K562 (cell line): ENCODE data around the gene GRIPAP1.

Experiments used
- CC2D1A ChIP-seq: fragments of 450-650 bp; IDR thresholded peaks from 2 replicates; pipeline ENCODE4 v1.6.1; 2017; ENCODE audit warnings: mild to moderate bottlenecking
- CTCF ChIP-seq, 3 experiments: IDR thresholded peaks in 2 of 3; conservative IDR thresholded peaks in 1 of 3; 2 replicates each; pipeline ENCODE4 v1.5.1; 2011 to 2012; ENCODE audit warnings: low read length in 3 of 3, mild to moderate bottlenecking in 3 of 3, control low read depth in 2 of 3, improper control_type of control experiment in 1 of 3, inconsistent platforms in 1 of 3, low read depth in 1 of 3, mixed read lengths in 1 of 3, moderate library complexity in 1 of 3; ENCODE audit not compliant: insufficient read depth in 2 of 3
- FOXJ3 ChIP-seq: sonication (generic); formaldehyde crosslinking; IDR thresholded peaks from 2 replicates; pipeline ENCODE4 v1.4.0; 2020; ENCODE audit warnings: mild to moderate bottlenecking, missing genetic modification reagents
- HCFC1 ChIP-seq: IDR thresholded peaks from 2 replicates; pipeline ENCODE4 v1.6.1; 2012; ENCODE audit warnings: low read depth, low read length, improper control_type of control experiment
- NFXL1 ChIP-seq: fragments of 450-650 bp; formaldehyde crosslinking; IDR thresholded peaks from 2 replicates; pipeline ENCODE4 v1.4.0; 2021; ENCODE audit warnings: mild to moderate bottlenecking
- NR2C2 ChIP-seq, 2 experiments: fragments of 200-800 bp in 1 of 2; sonication (Bioruptor generic) in 1 of 2; sonication (generic) in 1 of 2; formaldehyde crosslinking in 1 of 2; IDR thresholded peaks; 2 replicates each; pipeline versions ENCODE4 v1.6.1 to v1.8.0; 2016 to 2022; ENCODE audit warnings: mild to moderate bottlenecking in 1 of 2, missing compliant biosample characterization in 1 of 2, missing genetic modification characterization in 1 of 2, missing genetic modification reagents in 1 of 2
- POLR2A ChIP-seq: fragments of 450-650 bp; conservative IDR thresholded peaks from 2 replicates; pipeline ENCODE4 v1.6.1; 2016
- RAD51 ChIP-seq: fragments of 450-650 bp; IDR thresholded peaks from 2 replicates; pipeline ENCODE4 v1.7.1; 2016; ENCODE audit warnings: low read depth, mild to moderate bottlenecking, borderline replicate concordance
- TCF7L2 ChIP-seq: fragments of 150-350 bp; IDR thresholded peaks from 2 replicates; pipeline ENCODE4 v1.6.1; 2016; ENCODE audit warnings: low read depth, mild to moderate bottlenecking, low read length, moderate library complexity
- ZC3H11A ChIP-seq: IDR thresholded peaks from 2 replicates; pipeline ENCODE4 v1.6.1; 2012; ENCODE audit warnings: low read depth, low read length, improper control_type of control experiment
- ZFX ChIP-seq: sonication (generic); formaldehyde crosslinking; IDR thresholded peaks from 2 replicates; pipeline ENCODE4 v1.8.0; 2022; ENCODE audit warnings: mild to moderate bottlenecking, missing genetic modification reagents, moderate library complexity
- ZZZ3 ChIP-seq: fragments of 450-650 bp; IDR thresholded peaks from 2 replicates; pipeline ENCODE4 v1.6.1; 2016; ENCODE audit warnings: antibody characterized with exemption, mild to moderate bottlenecking, moderate library complexity
- TF ChIP-seq, protein P1 (sequence below): fragments of 250-450 bp; sonication (Bioruptor Pico); IDR thresholded peaks from 2 replicates; pipeline ENCODE4 v1.5.0; 2020; ENCODE audit warnings: mild to moderate bottlenecking, borderline replicate concordance
- TF ChIP-seq, protein P2 (sequence below): fragments of 200-800 bp; sonication (Bioruptor generic); IDR thresholded peaks from 2 replicates; pipeline ENCODE4 v1.6.1; 2016; ENCODE audit warnings: missing genetic modification characterization, missing compliant biosample characterization

- no peak for TF ChIP-seq ZFX
- TF ChIP-seq, protein P1, sequence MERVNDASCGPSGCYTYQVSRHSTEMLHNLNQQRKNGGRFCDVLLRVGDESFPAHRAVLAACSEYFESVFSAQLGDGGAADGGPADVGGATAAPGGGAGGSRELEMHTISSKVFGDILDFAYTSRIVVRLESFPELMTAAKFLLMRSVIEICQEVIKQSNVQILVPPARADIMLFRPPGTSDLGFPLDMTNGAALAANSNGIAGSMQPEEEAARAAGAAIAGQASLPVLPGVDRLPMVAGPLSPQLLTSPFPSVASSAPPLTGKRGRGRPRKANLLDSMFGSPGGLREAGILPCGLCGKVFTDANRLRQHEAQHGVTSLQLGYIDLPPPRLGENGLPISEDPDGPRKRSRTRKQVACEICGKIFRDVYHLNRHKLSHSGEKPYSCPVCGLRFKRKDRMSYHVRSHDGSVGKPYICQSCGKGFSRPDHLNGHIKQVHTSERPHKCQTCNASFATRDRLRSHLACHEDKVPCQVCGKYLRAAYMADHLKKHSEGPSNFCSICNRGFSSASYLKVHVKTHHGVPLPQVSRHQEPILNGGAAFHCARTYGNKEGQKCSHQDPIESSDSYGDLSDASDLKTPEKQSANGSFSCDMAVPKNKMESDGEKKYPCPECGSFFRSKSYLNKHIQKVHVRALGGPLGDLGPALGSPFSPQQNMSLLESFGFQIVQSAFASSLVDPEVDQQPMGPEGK (CRISPR knock-in tag) = no peak
- no peak for TF ChIP-seq ZZZ3
- no peak for TF ChIP-seq HCFC1
- no peak for TF ChIP-seq ZC3H11A
- TF ChIP-seq CC2D1A = no peak
- no peak for TF ChIP-seq TCF7L2
- no peak for TF ChIP-seq RAD51
- no peak for TF ChIP-seq NFXL1 (CRISPR knock-in tag)
- no peak for TF ChIP-seq CTCF (IDR thresholded peaks at IDR 0.05 in 2 of 3, conservative IDR thresholded peaks at IDR 0.05 in 1 of 3; ENCODE audit: insufficient read depth in 2 of 3, low read depth in 1 of 3, low read length in 3 of 3)
- TF ChIP-seq NR2C2 (CRISPR knock-in tag; IDR thresholded peaks at IDR 0.05) = no peak
- TF ChIP-seq NR2C2 (tag; IDR thresholded peaks at IDR 0.05) = no peak
- TF ChIP-seq, protein P2, sequence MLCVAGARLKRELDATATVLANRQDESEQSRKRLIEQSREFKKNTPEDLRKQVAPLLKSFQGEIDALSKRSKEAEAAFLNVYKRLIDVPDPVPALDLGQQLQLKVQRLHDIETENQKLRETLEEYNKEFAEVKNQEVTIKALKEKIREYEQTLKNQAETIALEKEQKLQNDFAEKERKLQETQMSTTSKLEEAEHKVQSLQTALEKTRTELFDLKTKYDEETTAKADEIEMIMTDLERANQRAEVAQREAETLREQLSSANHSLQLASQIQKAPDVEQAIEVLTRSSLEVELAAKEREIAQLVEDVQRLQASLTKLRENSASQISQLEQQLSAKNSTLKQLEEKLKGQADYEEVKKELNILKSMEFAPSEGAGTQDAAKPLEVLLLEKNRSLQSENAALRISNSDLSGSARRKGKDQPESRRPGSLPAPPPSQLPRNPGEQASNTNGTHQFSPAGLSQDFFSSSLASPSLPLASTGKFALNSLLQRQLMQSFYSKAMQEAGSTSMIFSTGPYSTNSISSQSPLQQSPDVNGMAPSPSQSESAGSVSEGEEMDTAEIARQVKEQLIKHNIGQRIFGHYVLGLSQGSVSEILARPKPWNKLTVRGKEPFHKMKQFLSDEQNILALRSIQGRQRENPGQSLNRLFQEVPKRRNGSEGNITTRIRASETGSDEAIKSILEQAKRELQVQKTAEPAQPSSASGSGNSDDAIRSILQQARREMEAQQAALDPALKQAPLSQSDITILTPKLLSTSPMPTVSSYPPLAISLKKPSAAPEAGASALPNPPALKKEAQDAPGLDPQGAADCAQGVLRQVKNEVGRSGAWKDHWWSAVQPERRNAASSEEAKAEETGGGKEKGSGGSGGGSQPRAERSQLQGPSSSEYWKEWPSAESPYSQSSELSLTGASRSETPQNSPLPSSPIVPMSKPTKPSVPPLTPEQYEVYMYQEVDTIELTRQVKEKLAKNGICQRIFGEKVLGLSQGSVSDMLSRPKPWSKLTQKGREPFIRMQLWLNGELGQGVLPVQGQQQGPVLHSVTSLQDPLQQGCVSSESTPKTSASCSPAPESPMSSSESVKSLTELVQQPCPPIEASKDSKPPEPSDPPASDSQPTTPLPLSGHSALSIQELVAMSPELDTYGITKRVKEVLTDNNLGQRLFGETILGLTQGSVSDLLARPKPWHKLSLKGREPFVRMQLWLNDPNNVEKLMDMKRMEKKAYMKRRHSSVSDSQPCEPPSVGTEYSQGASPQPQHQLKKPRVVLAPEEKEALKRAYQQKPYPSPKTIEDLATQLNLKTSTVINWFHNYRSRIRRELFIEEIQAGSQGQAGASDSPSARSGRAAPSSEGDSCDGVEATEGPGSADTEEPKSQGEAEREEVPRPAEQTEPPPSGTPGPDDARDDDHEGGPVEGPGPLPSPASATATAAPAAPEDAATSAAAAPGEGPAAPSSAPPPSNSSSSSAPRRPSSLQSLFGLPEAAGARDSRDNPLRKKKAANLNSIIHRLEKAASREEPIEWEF (CRISPR knock-in tag) = no peak
- TF ChIP-seq FOXJ3 (CRISPR knock-in tag) = no peak
- TF ChIP-seq POLR2A = no peak
Observed at GRCh38 chrX:48992341-48992740, 9.7 kb downstream of the GRIPAP1 start.
